Measurements from ENCODE around the gene PHYKPL. TPM values are rescaled to one million over a fixed set of nuclear protein-coding genes. Genes with fewer than 3 reads are reported as not detected.

The PHYKPL gene
- total and polyA plus RNA-seq, 2 of the 13 experiments (the other 11 are each of a cell fraction or from before 2014, with no cell fraction given): 18.0 to 78.6 TPM

- ChIA-PET POLR2A (no interaction called here), CTCF (ENCODE audit: low intra/inter-chr PET ratio, low total read pairs) (no interaction called here)
- intact Hi-C loops (cut with micrococcal nuclease; ENCODE audit: unreplicated experiment): no loop called here
- DNase-seq (ENCODE audit: low spot score): no peak
- H3K27me3 ChIP-seq (ENCODE audit: control insufficient read depth in 1 of 2, insufficient read depth in 2 of 2, low read length in 2 of 2): peaks cover 3 to 50% of the 10 kb centered on the region in 2 experiments; a peak in 3 of 5 replicates
- no peaks in the 10 kb centered on the region for H3K79me2 ChIP-seq (ENCODE audit: insufficient read depth, low read length)
- H3K4me2 ChIP-seq (ENCODE audit: low read depth, low read length): no peak overlapping the region
- ATAC-seq: no peak
- H3K36me3 ChIP-seq (replicated peaks in 1 of 2; ENCODE audit: control insufficient read depth in 1 of 2, insufficient read depth in 2 of 2, low read length in 2 of 2): no peaks in the 10 kb centered on the region
- FAIRE-seq: no peak
- no peak overlapping the region for H3K27ac ChIP-seq (ENCODE audit: extremely low read length, insufficient read depth, low read length)
- BruUV-seq (replicated peaks): no TSS peak
- TF ChIP-seq HINFP (CRISPR knock-in tag; IDR thresholded peaks at IDR 0.05; ENCODE audit: low read depth) (no peak), ARHGAP35 (CRISPR knock-in tag; IDR thresholded peaks at IDR 0.05; ENCODE audit: borderline replicate concordance) (no peak), NFIC (IDR thresholded peaks at IDR 0.05; ENCODE audit: low read length) (no peak), CENPBD1 (CRISPR knock-in tag; IDR thresholded peaks at IDR 0.05; ENCODE audit: borderline replicate concordance, low read depth) (no peak), ZFX (CRISPR knock-in tag; IDR thresholded peaks at IDR 0.05; ENCODE audit: low read depth) (no peak), ZNF564 (CRISPR knock-in tag; IDR thresholded peaks at IDR 0.05) (no peak), BORCS8-MEF2B (CRISPR knock-in tag; IDR thresholded peaks at IDR 0.05) (no peak), HOXA3 (CRISPR knock-in tag; IDR thresholded peaks at IDR 0.05) (no peak), ZSCAN5A (CRISPR knock-in tag; IDR thresholded peaks at IDR 0.05; ENCODE audit: borderline replicate concordance) (no peak), SMAD9 (CRISPR knock-in tag; IDR thresholded peaks at IDR 0.05) (no peak), MAFG (CRISPR knock-in tag; IDR thresholded peaks at IDR 0.05) (no peak), AKAP8 (CRISPR knock-in tag; IDR thresholded peaks at IDR 0.05) (no peak), ZNF740 (CRISPR knock-in tag; IDR thresholded peaks at IDR 0.05) (no peak), SNAPC2 (CRISPR knock-in tag; IDR thresholded peaks at IDR 0.05) (no peak), ZNF841 (CRISPR knock-in tag; IDR thresholded peaks at IDR 0.05; ENCODE audit: borderline replicate concordance) (no peak), RORA (CRISPR knock-in tag; IDR thresholded peaks at IDR 0.05) (no peak), HMGA1 (CRISPR knock-in tag; conservative IDR thresholded peaks at IDR 0.05) (no peak), ATF4 (CRISPR knock-in tag; IDR thresholded peaks at IDR 0.05) (no peak), ZNF230 (CRISPR knock-in tag; IDR thresholded peaks at IDR 0.05) (no peak)
- no peaks in the 10 kb centered on the region for H3K4me1 ChIP-seq (ENCODE audit: insufficient read depth, low read length)
- peaks cover 12% of the 10 kb centered on the region for H3K9me3 ChIP-seq (ENCODE audit: low read length)
- no peak overlapping the region for H2AFZ ChIP-seq (ENCODE audit: low read length)
- H3K4me3 ChIP-seq (replicated peaks in 1 of 3; ENCODE audit: insufficient read depth in 1 of 3, low read depth in 2 of 3, low read length in 3 of 3): no peak overlapping the region
- no peak overlapping the region for H3K9ac ChIP-seq (ENCODE audit: insufficient read depth, low read depth, low read length)
- in situ Hi-C loops (cut with HindIII; ENCODE audit: extremely low pct_ligation_motif_present, low pct_unique_long_range_greater_than_20kb): no loop called here
- no peaks in the 10 kb centered on the region for H4K20me1 ChIP-seq (ENCODE audit: insufficient read depth, low read length)
- WGBS (ENCODE audit: low lambda C conversion rate): 27% methylated on average over 6 of the region's 9 CpGs
Observed at GRCh38 chr5:178272591-178272990, 40.0 kb upstream of the PHYKPL start.
